ENCODE measurements around the gene UPP2.

- TF ChIP-seq CTCF (IDR thresholded peaks at IDR 0.05) (no peak), POLR2A (IDR thresholded peaks at IDR 0.05) (no peak)
Observed at GRCh38 chr2:158120102-158120501, 18.4 kb downstream of the UPP2 start.
